GM11168 (cell line): ENCODE measurements around the gene DNAJC16.
"Not testable (repeated sequence)": the region's sequence is repeated elsewhere in the genome, so short reads cannot be mapped to it uniquely, and the experiment has no call there.

Experiments
- in situ Hi-C: fragments of 300-500 bp; cut with MboI; formaldehyde crosslinking; loops from one replicate; pipeline ENCODE4 v1.12.0; 2022; ENCODE audit warnings: low sequenced_read_pairs; ENCODE audit not compliant: unreplicated experiment

Gene DNAJC16

DNA sequence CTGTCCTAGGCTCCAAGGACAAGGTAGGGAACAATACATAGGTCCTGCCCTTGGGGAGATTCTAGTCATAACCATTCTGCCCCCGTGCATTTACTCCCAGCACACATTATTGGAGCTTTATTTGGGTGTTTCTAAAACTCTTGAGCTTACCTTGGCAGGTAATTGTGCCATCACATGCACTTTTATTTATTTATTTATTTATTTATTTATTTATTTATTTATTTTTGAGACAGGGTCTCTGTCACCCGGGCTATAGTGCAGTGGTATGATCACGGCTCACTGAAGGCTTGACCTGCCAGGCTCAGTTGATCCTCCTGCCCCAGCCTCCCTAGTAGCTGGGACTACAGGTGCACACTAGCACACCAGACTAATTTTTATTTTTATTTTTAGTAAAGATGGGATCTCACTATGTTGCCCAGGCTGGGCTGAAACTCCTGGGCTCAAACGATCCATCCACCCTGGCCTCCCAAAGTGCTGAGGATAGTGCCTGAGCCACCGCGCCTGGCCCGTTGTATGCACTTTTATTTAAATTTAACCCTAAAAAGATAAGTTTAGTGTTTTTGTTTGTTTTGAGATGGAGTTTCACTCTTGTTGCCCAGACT, 49.0 kb downstream of the DNAJC16 start:
- in situ Hi-C loops, result no loop called here

DNA sequence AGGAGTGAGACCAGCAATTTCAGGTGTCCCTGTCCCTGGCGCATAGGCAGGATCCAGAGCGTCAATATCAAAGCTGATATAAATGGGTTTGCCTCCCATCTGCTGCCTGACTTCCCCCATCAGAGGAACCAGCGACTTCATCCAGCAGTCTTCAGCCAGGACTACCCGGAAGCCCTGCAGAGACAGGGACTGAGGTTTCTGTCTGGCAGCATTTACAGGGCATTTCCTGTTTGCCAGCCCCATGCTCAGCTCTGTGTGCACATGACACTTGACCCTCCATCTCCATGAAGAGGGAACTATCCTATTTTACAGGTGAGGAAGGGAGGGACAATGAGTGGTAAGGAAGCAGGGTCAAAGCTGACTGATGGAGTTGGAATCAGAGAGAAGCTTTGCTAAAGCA, 51.0 kb downstream of the DNAJC16 start:
- in situ Hi-C loops, result no loop called here

DNA sequence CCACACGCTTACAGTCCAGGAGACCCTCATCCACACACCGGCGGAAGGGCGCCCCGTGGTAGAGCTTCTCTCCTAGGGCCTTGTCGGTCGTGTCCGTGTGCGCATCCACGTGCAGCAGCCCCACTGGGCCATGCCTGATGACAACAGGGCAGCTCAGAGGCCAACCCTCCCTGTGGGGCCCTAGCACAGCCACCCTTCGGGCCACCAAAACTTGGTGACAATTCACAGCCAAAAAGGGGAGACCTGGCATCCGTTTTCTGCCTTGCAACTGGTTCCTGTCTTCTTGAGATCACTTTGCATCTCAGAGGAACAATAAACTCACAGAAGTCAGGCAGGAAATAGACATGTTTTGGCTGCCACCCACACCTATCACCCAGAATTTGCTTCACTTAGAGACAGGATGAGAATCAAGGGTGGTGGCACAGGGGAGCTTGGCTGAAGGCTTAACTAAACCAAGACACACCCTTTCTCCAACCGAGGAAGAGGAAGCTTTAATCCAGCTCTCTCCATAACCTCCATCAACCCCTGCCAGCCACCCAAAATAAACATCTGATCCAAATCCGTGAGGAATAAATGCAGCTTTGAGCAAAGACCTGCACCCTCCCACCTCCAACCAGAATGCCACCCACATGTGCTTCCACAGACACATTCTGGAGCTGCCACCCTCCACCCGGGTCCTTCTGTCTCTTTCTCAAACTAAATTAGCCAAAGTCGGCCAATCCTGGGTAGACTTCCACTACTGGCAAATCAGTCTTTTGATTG, 52.5 kb downstream of the DNAJC16 start:
- in situ Hi-C loops, result no loop called here

DNA sequence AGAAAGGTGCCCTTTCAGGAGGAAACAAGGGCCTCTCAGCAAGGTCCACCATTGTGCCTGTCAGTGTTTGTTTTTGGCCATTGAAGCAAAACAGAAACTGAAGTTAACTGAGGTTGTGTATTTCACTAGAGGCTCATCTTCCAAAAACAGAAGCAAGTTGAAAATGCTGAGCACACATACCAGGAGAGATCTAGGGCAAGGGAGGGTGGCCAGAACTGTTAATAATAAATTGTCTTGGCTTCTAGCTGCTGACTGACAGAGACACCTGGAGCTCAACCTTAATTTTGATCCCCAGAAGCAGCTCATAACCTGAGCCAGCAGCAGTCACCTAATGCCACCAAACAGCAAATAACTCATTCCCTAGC, 53.0 kb downstream of the DNAJC16 start:
- in situ Hi-C loops, result no loop called here

DNA sequence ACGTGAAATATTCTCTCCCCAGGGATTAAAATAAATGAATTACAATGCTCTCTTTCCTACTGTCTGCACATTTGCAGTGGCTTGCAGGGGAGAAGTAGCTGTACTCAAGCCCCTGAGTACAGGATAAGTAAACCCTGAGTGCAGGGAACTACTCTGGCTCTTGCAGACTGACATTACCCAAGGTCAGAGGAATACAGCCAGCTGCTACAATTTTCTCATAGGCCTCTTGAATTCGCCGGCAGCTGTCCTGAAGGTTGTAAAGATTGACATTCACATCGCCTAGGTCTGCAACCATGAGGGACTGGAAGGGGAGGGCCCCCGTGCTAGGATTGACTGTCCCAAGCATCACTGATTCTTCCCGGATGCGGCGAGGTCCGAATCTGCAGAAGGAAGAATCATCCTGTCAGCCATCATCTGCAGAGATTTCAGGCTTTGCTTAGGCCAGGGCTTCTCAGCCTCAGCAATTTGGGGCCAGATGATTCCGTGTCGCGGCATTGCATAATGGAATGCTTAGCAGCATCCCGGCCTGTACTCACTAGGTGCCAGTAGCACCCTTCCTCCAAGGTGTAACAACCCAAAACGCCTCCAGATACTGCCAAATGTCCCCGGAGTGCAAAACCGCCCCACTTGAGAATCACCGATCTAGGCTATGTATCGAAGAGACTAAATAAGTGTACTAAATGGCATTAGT, 56.5 kb downstream of the DNAJC16 start:
- in situ Hi-C loops, result no loop called here

DNA sequence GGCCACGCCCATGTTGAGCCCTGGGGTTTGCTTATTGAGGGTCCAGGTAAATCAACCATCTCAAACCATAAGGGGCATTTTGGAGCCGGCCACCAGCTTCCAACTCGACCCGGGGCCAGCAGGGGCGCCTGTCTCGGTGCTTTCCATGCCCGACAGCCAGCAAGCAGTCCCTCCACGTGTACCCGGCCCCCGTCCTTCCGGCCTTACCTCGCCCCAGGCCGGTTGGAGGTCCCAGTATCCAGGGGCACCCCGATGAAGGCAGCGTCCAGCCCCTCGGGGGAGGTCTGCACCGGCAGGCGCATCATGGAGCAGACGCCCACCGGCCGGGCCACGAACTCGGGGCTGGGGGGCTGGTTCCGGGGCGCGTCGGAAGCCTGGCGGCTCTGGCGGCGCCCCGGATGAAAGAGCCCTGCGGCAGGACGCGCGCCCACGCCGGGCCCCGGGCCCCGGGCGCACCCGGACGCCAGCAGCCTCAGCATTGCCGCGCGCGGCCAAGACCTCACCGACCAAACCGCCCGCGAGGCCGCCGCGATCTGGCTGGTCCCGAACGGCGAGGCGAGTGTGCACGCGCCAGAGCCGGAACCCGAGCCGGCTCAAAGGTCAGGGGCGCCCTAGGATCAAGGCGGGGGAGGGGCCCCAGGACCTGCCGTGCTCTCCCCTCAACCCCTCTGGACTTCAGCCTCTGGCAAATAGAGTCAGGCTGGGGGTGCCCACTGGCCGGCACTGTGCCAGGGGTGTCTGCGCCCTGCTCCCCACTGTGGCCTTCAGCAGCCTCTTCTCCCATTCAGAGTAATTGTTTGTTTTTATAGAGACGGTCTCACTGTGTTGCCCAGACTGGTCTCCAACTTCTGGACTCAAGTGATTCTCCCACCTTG, 58.1 kb downstream of the DNAJC16 start, which contains the start of gene AGMAT:
Gene AGMAT, minus strand, starts transcription at position 563 of the 875 bp plus-strand sequence. Its CDS starts 84 bp downstream, at position 479.
- in situ Hi-C loops, result no loop called here

DNA sequence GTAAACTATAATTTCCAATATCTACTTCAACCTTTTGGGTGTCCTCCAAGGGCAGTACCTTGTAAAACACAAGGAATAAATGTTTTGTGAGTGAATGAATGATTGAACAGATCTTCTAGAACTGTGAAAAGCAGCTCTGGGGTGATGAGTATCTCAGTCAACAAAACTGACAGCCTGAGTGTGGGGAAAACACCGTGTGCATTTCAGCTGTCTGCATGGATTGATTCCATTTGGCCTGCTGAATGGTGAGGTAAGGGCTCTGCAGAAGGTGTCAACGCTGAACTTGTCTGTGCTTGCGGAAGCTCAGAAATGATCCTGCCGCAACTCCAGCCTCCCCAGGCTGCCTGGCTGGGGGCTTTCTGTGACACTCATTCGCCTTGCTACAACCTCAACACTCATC, 65.6 kb downstream of the DNAJC16 start:
- in situ Hi-C loops, result no loop called here

DNA sequence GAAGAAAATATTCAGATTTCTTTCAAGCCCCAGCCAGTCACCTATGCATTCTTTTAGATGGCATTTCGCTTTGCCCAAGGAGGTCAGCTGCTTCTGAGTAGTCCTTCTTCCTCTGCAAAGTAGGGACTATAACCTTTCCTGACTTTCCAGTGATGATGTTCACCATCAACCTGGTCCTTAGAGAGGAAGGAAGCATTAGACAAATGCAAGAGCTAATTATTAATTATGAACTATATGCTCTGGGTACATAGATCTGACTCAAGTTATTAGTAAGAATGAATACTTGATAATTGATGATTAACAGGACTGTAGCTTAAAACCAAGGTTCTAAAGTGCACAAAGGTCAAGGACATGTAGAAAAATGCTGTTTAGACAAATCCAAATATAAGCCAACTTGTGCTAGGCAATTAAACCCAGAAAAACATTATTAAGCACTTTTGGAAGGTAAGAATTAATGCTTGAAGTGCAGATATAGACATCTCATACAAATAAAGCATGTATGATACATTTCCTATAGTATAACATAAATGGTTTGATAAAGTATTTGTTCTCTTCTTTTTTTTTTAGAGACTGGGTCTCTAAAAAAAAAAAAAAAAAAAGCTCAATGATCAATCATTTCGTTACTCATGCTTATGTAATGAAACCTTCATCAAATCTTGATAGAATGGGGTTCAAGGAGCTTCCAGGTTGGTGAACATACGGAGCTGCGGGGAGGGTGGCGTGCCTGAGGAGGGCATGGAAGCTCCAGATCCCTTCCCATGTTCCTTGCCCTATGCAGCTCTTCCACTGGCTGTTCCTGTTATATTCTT, 69.4 kb downstream of the DNAJC16 start:
- in situ Hi-C loops, result no loop called here

DNA sequence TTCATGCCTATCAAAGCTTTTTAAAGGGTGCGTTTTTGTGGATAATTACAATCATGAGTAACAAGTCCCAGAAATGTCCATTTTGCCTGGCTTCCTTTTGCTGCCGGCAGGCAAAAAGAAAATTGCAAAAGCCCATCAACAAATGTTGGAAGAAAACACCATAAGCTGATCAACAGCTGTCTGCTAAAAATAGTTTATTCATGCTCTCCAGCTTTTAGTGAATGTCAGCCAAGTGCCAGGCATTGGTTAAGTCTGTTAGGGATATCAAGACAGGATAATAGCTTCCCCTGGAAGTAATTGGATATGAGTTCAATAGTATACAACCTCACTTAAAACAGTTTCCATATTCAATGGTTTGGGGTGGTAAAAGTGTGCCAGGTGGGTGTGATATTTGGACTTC, 71.8 kb downstream of the DNAJC16 start:
- in situ Hi-C loops, result no loop called here

DNA sequence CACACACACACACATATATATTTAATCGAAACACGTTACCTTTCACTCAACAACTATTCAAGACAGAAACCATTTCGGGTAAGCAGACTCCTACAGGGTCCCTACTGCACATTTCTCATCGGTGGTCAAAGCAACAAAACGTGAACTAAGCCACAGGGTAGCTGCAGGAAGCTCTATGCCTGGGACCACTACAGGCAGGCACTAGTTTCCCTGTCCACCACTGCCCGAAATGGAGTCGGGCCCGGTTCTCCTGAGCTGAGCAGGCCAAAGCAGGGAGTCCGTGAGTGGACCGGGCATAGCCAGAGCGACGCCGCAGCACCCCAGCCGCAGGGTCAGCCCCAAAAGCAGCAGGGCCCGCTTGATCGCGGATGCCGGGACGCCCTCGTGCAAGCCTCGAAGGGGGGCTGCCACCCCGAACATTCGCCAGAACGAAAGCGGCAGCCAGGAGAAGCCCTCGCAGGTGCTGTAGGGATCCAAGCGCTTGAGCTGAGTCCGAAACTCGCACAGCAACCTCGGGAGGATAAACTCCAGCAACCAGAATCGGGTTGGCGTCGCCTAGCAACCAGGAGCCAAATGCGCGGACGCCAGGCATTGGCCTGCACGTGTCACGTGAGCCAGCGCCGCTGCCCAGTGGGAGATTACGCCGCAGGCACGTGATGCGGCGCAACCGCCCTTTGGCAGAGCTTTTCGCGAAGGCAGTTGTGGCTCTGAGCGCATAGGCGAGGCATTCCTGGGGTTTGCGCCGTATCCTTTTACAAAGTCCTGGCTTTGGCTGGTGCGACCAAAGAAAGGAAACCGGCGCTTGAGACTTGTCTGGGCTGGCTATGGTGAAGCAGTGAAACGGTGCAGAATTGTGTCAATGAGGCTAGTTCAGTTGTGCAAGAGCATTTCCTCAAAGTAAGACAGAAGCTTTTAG, 76.7 kb downstream of the DNAJC16 start:
- in situ Hi-C loops, result no loop called here

DNA sequence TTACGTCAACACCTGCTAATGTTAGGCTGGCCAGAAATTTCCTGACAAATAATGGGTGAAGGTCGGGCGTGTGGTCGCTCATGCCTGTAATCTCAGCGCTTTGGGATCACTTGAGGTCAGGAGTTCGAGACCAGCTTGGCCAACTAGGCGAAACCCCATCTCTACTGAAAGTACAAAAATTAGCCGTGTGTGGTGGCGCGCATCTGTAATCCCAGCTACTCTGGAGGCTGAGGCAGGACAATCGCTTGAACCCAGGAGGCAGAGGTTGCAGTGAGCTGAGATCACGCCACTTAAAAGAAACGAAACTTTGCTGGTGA, 77.3 kb downstream of the DNAJC16 start:
- in situ Hi-C loops, result not testable (repeated sequence)

DNA sequence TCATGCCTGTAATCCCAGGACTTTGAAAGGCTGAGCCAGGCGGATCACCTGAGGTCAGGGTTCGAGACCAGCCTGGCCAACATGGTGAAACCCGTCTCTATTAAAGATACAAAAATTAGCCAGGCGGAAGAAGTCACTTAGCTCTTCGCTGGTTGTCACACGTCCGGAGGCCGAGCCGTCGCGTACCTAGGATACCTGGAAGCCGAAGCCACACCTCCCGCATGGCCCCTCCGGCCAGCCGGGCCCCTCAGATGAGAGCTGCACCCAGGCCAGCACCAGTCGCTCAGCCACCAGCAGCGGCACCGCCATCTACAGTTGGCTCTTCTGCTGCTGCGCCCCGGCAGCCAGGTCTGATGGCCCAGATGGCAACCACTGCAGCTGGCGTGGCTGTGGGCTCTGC, 77.8 kb downstream of the DNAJC16 start:
- in situ Hi-C loops, result not testable (repeated sequence)

DNA sequence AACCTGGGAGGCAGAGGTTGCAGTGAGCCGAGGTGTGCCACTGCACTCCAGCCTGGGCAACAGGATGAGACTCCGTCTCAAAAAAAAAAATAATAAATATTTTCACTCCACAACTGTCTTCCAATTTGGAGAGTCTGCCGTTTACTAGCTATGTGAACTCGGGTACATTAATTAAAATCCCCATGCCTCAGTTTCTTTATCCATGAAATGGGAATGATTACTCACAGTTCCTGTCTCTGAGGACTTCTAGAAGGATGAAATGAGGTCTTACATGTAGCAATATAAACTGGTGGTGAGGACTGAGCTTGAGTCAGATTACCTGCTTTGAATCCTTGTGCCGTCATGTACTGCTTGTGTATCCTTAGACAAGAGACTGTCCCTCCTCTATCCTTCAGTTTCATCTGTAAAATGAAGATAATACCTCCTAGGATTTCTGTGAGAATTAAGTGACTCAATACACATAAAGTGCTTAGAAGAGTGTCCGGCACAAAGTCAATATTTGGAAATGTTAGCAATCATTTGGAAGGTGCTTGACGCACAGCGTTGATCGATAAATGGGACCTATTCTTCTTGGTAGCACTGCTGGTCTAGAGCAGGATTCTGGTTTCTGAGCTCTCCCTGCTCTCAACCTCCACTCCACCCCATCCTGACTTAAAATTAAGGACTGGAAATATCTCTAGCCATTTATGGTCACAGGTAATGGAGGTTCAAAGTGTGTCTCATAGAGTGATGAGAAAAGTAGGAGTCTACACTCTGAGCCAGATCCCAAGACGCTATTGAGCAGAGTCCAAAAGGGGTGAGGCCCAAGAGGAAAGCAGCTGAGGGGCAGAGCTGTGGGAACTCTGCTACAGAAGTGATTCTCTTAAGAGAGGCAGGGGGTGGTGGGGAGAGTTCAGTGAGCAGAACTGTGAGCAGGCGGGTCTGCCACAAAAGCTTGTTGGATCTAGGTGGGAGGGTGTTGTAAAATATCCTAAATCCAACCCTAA, 79.0 kb downstream of the DNAJC16 start:
- in situ Hi-C loops, result no loop called here

DNA sequence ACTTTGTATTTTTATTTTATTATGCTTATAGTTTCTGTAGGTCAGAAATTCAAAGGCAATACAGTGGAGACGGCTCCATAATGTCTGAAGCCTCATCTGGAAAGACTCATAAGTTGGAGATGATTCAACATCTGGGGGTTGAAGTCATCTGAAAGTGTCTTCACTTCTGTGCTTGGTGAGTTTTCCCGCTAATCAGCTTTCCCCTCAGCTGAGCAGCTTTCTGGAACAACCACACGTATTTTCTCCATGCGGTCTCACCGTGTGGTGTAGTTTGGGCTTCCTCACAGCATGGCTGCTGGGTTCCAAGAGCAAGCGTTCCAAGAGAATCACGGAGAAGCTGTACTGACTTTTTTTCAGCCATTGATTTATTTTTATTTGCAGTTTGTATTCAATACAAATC, 83.0 kb downstream of the DNAJC16 start:
- in situ Hi-C loops, result no loop called here

DNA sequence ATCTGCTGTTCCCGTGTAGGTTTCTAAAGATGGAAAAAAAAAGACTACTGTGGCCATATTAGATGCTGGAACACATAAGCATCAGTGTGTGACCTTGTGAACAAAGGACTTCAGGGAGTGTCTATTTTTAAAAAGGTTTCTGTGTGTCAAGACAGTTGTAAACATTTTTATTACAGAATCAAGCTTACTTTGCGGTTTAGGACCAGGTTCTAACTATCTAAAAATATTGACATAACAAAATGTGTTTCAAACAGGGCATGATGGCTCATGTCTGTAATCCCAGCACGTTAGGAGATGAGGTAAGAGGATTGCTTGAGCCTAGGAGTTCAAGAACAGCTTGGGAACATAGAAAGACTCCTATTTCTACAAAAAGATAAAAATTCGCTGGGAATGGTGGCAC, 83.5 kb downstream of the DNAJC16 start:
- in situ Hi-C loops, result no loop called here

DNA sequence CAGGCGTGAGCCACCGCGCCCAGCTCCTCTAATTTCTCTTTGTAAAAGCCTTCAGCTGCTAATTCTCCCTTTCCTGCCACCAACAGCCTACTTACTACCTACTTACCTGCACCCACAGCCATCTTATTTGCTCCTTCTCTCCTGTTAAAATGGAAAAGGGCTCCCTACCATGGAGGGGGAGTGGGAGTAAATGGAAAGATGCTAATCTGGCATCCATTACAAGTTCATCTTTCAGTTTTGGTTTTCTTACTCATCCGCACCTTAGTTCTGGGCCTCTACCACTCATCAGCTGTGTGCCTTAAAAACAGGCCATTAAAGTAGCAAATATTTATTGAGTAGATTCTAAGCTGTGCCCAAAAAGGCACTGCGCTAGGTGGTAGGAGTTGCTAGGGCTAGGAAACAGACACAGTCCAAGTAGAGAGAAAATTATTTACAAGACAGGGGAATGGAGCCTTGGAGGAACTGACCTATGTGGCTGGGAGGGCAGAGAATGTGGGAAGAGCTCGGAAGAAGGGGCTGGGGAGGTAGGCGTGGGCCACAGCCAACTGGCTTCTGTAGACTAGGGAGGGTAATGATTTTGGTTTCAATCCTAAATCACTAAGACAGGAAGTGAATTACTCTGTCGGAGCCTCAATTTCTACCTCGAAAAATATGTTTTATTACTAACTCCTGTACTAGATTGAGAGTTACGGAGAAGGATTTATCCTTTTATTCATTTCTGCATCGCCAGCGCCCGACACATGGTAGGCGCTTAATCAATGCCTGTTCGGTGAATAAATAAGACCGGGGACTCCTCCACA, 89.9 kb downstream of the DNAJC16 start:
- in situ Hi-C loops, result no loop called here
